Stimulated activated CD8-positive, alpha-beta memory T cell treated with anti-CD3 and anti-CD28 coated beads, Interleukin-7, amount 100 ng/mL, for 4 hours (primary cell): Measurements from ENCODE around the gene ATP11A.

Experiments
- DNase-seq, 2 donors: peaks; one replicate each; pipeline ENCODE4 v3.0.0-alpha.2; 2020; ENCODE audit warnings: low read depth in 2 of 2

Gene ATP11A

GRCh38 chr13:112904436-112904960 lies 214.7 kb downstream of the ATP11A start:
- no peak for DNase-seq

GRCh38 chr13:112905086-112905485 lies 215.2 kb downstream of the ATP11A start:
- no peak for DNase-seq

GRCh38 chr13:112905619-112905989 lies 215.8 kb downstream of the ATP11A start:
- DNase-seq = no peak

- DNase-seq = no peak
These were observed 216.3 kb downstream of the ATP11A start for GRCh38 chr13:112905990-112906641.

GRCh38 chr13:112907286-112907685 lies 217.4 kb downstream of the ATP11A start:
- no peak for DNase-seq

GRCh38 chr13:112907871-112908331 lies 218.1 kb downstream of the ATP11A start:
- no peak for DNase-seq

GRCh38 chr13:112908342-112908741 lies 218.5 kb downstream of the ATP11A start:
- no peak for DNase-seq

GRCh38 chr13:112910016-112910415 lies 220.2 kb downstream of the ATP11A start:
- DNase-seq = no peak

GRCh38 chr13:112910616-112911280 lies 220.9 kb downstream of the ATP11A start:
- no peak for DNase-seq

- no peak for DNase-seq
These were observed 221.5 kb downstream of the ATP11A start for GRCh38 chr13:112911285-112911701.

- DNase-seq = no peak
These were observed 222.0 kb downstream of the ATP11A start for GRCh38 chr13:112911883-112912282.

GRCh38 chr13:112912726-112913440 lies 223.0 kb downstream of the ATP11A start:
- DNase-seq = no peak

- no peak for DNase-seq
These were observed 226.5 kb downstream of the ATP11A start for GRCh38 chr13:112916296-112916695.

GRCh38 chr13:112917056-112917664 lies 227.3 kb downstream of the ATP11A start:
- DNase-seq = no peak

- DNase-seq = no peak
These were observed 227.9 kb downstream of the ATP11A start for GRCh38 chr13:112917737-112918136.

- DNase-seq = no peak
These were observed 228.4 kb downstream of the ATP11A start for GRCh38 chr13:112918266-112918665.

GRCh38 chr13:112918746-112919145 lies 228.9 kb downstream of the ATP11A start:
- no peak for DNase-seq

GRCh38 chr13:112923962-112924361 lies 234.1 kb downstream of the ATP11A start:
- no peak for DNase-seq

- no peak for DNase-seq
These were observed 234.5 kb downstream of the ATP11A start for GRCh38 chr13:112924365-112924764.

- no peak for DNase-seq
These were observed 236.2 kb downstream of the ATP11A start for GRCh38 chr13:112926003-112926402.

GRCh38 chr13:112926993-112927392 lies 237.2 kb downstream of the ATP11A start:
- no peak for DNase-seq
